ENCODE data around the gene APMAP. TPM values are rescaled to one million over a fixed set of nuclear protein-coding genes. Genes with fewer than 3 reads are reported as not detected.

The APMAP gene
- total RNA-seq, 2 experiments from 2014 or later = 27.7 to 28.0 TPM

DNA sequence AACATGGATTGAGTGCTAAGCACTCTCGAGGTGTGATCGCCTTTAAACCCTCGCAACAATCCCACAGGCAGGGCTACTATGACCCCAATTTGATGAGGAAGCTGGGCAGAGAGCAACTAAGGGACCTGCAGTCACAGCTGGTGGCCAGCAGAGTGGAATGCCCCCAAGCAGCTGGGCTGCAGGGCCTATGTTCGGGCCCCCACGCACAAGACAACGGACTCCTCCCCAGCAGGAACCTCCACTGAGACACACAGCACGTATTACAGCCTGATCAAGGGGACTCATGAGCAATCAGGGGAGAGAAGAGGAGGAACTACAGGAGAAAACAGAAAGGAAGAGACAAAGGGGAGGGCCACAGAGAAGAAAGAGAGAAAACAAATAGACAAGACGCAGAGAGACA is 21.8 kb downstream of the APMAP start:
- BruUV-seq (replicated peaks) = no TSS peak

GRCh38 chr20:24970030-24970553 is 22.5 kb downstream of the APMAP start:
- no TSS peak for BruUV-seq (replicated peaks)
- Histone ChIP-seq H3K9me2 (ENCODE audit: insufficient read depth, low read length) (no peaks in the 10 kb centered on the region), H3K4me3 (ENCODE audit: low read depth, low read length, poor library complexity, severe bottlenecking) (no peak overlapping the region), H3K4me1 (ENCODE audit: insufficient read depth, low read length, poor library complexity, severe bottlenecking) (no peaks in the 10 kb centered on the region), H3K79me2 (ENCODE audit: insufficient read depth, low read depth, low read length) (no peaks in the 10 kb centered on the region), H3K36me3 (ENCODE audit: insufficient read depth, low read length) (peaks cover 69% of the 10 kb centered on the region), H3K4me2 (ENCODE audit: low read length) (no peak overlapping the region), H3K9me3 (ENCODE audit: low read length) (no peaks in the 10 kb centered on the region), H2AFZ (ENCODE audit: low read length) (no peak overlapping the region), H4K20me1 (ENCODE audit: insufficient read depth, low read length) (no peaks in the 10 kb centered on the region), H3K27ac (ENCODE audit: low read depth, low read length, poor library complexity, severe bottlenecking) (no peak overlapping the region)
- intact Hi-C loops (cut with micrococcal nuclease; ENCODE audit: unreplicated experiment) = no loop called here
- TF ChIP-seq EZH2phosphoT487 (IDR thresholded peaks at IDR 0.05; ENCODE audit: borderline replicate concordance, low read depth, low read length) = no peak
- TF ChIP-seq, protein P1, sequence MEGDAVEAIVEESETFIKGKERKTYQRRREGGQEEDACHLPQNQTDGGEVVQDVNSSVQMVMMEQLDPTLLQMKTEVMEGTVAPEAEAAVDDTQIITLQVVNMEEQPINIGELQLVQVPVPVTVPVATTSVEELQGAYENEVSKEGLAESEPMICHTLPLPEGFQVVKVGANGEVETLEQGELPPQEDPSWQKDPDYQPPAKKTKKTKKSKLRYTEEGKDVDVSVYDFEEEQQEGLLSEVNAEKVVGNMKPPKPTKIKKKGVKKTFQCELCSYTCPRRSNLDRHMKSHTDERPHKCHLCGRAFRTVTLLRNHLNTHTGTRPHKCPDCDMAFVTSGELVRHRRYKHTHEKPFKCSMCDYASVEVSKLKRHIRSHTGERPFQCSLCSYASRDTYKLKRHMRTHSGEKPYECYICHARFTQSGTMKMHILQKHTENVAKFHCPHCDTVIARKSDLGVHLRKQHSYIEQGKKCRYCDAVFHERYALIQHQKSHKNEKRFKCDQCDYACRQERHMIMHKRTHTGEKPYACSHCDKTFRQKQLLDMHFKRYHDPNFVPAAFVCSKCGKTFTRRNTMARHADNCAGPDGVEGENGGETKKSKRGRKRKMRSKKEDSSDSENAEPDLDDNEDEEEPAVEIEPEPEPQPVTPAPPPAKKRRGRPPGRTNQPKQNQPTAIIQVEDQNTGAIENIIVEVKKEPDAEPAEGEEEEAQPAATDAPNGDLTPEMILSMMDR (conservative IDR thresholded peaks at IDR 0.05; ENCODE audit: low read length) = no peak
- ChIA-PET CTCF (ENCODE audit: unreplicated experiment) (no interaction called here), POLR2A (no interaction called here)
- DNase-seq (ENCODE audit: low spot score) = no peak

More for the DNA sequence above, 21.8 kb downstream of the APMAP start:
- Histone ChIP-seq H3K4me3 (ENCODE audit: low read depth, low read length, poor library complexity, severe bottlenecking) (no peak overlapping the region), H3K9me3 (ENCODE audit: low read length) (peaks cover 4% of the 10 kb centered on the region; the same call in 1 of the 2 replicates), H3K4me2 (ENCODE audit: low read length) (no peak overlapping the region), H4K20me1 (ENCODE audit: insufficient read depth, low read length) (no peaks in the 10 kb centered on the region), H3K9me2 (ENCODE audit: insufficient read depth, low read length) (no peaks in the 10 kb centered on the region), H3K27ac (ENCODE audit: low read depth, low read length, poor library complexity, severe bottlenecking) (no peak overlapping the region), H3K79me2 (ENCODE audit: insufficient read depth, low read depth, low read length) (no peaks in the 10 kb centered on the region), H3K4me1 (ENCODE audit: insufficient read depth, low read length, poor library complexity, severe bottlenecking) (no peaks in the 10 kb centered on the region), H3K36me3 (ENCODE audit: insufficient read depth, low read length) (peaks cover 74% of the 10 kb centered on the region), H2AFZ (ENCODE audit: low read length) (no peak overlapping the region)
- ChIA-PET CTCF (ENCODE audit: unreplicated experiment) (no interaction called here), POLR2A (no interaction called here)
- intact Hi-C loops (cut with micrococcal nuclease; ENCODE audit: unreplicated experiment) = no loop called here
- TF ChIP-seq, protein P1 (conservative IDR thresholded peaks at IDR 0.05; ENCODE audit: low read length) = no peak
- no peak for TF ChIP-seq EZH2phosphoT487 (IDR thresholded peaks at IDR 0.05; ENCODE audit: borderline replicate concordance, low read depth, low read length)
- DNase-seq (ENCODE audit: low spot score) = no peak

DNA sequence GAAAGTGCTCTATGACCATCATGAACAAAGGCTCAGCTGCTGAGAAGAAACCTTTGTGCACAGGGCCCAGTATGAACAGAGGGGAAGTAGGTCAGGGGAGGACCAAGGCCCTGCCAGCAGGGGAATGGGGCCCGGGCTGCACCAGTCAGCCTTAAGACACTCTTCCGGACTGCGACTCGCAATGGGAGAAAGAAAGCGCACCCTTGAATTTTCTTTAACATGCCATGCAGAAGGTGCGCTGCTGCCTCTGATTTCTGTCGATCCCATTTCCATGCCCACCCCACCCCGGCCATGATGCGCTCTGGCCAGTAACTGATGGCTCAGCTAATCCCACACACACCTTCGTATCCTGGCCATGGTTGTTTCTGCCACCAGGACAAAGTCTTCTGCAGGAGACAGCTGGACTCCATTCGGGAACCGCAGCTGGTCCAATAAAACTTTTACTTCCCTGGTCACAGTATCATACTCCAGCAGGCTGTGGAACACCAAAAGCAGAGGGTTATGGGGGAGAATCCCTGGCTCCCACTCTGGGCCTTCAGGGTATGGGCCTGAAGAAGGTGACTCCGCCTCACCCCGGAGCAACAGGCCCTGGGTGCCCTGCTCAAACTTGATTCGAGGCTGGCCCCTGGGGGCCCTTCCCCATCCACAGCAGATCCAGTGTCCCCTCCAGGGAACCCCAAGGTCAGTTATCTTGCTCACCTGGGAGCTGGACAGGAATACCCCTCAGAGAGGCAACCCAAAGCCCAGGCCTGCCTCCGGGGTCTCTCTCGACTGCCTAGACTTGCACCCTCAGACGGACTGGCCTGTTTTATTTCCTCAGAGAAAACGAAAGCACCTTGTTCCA is 23.1 kb downstream of the APMAP start:
- TF ChIP-seq, protein P1 (conservative IDR thresholded peaks at IDR 0.05; ENCODE audit: low read length) = no peak
- no peak for TF ChIP-seq EZH2phosphoT487 (IDR thresholded peaks at IDR 0.05; ENCODE audit: borderline replicate concordance, low read depth, low read length)
- intact Hi-C loops (cut with micrococcal nuclease; ENCODE audit: unreplicated experiment) = no loop called here
- ChIA-PET CTCF (ENCODE audit: unreplicated experiment) (no interaction called here), POLR2A (no interaction called here)
- no peaks in the 10 kb centered on the region for H3K9me2 ChIP-seq (ENCODE audit: insufficient read depth, low read length)
- BruUV-seq (replicated peaks) = no TSS peak
- H3K4me3 ChIP-seq (ENCODE audit: low read depth, low read length, poor library complexity, severe bottlenecking) = no peak overlapping the region
- no peaks in the 10 kb centered on the region for H3K9me3 ChIP-seq (ENCODE audit: low read length)
- no peak for DNase-seq (ENCODE audit: low spot score)
- no peaks in the 10 kb centered on the region for H3K4me1 ChIP-seq (ENCODE audit: insufficient read depth, low read length, poor library complexity, severe bottlenecking)
- H3K36me3 ChIP-seq (ENCODE audit: insufficient read depth, low read length) = peaks cover 64% of the 10 kb centered on the region
- H3K4me2 ChIP-seq (ENCODE audit: low read length) = no peak overlapping the region
- H2AFZ ChIP-seq (ENCODE audit: low read length) = no peak overlapping the region
- no peaks in the 10 kb centered on the region for H3K79me2 ChIP-seq (ENCODE audit: insufficient read depth, low read depth, low read length)
- H3K27ac ChIP-seq (ENCODE audit: low read depth, low read length, poor library complexity, severe bottlenecking) = no peak overlapping the region
- H4K20me1 ChIP-seq (ENCODE audit: insufficient read depth, low read length) = no peaks in the 10 kb centered on the region
